HFFc6 (cell line): ENCODE results near the gene GPR32. TPM values are rescaled to one million over a fixed set of nuclear protein-coding genes. Genes with fewer than 3 reads are reported as not detected.
"Not testable (repeated sequence)": the region's sequence is repeated elsewhere in the genome, so short reads cannot be mapped to it uniquely, and the experiment has no call there.

Experiments
- DNase-seq: peaks from one replicate; pipeline ENCODE4 v3.0.0-alpha.2; 2018
- H3K27ac Mint-ChIP-seq: 2 replicates; pipeline ENCODE4 v1.8.0; 2020; ENCODE audit warnings: mild to moderate bottlenecking, mixed read lengths
- H3K27me3 Mint-ChIP-seq: 2 replicates; pipeline ENCODE4 v1.8.0; 2021; ENCODE audit warnings: mild to moderate bottlenecking, moderate library complexity, mixed read lengths; ENCODE audit not compliant: insufficient read depth
- H3K36me3 Mint-ChIP-seq: 2 replicates; pipeline ENCODE4 v1.8.0; 2021; ENCODE audit warnings: low read depth, mixed read lengths
- H3K4me1 Mint-ChIP-seq: 2 replicates; pipeline ENCODE4 v1.8.0; 2020; ENCODE audit warnings: low read depth, mixed read lengths
- H3K4me3 Mint-ChIP-seq: 2 replicates; pipeline ENCODE4 v1.8.0; 2020; ENCODE audit warnings: mild to moderate bottlenecking, moderate library complexity, mixed read lengths
- H3K9me3 Mint-ChIP-seq: 2 replicates; pipeline ENCODE4 v1.8.0; 2020; ENCODE audit warnings: mild to moderate bottlenecking, mixed read lengths
- total RNA-seq, 6 experiments: library from RNA; stranded (reverse); fragmentation: NEBNext Ultra II Directional; extraction: Animal tissue kit (Norgen Biotek cat#: 25700); gene quantifications; 2 replicates in 1 of 6; 3 replicates in 5 of 6; pipeline ENCODE4 v1.2.3, GENCODE V29; 2021
- TF ChIP-seq, protein P1 (sequence below): fragments of 200-600 bp; sonication (generic); IDR thresholded peaks from 2 replicates; pipeline ENCODE4 v1.5.0; 2021; ENCODE audit warnings: antibody characterized with exemption, mild to moderate bottlenecking

Gene GPR32
- total RNA-seq, 6 experiments from 2014 or later: not detected

GRCh38 chr19:50777830-50778303, 7.6 kb downstream of the GPR32 start:
- Mint-ChIP-seq H3K4me3 (no peak overlapping the region), H3K36me3 (no peaks in the 10 kb centered on the region; the same call in 1 of the 2 replicates), H3K4me1 (no peaks in the 10 kb centered on the region), H3K9me3 (no peaks in the 10 kb centered on the region), H3K27ac (no peak overlapping the region), H3K27me3 (peaks cover 28% of the 10 kb centered on the region)
- TF ChIP-seq, protein P1, sequence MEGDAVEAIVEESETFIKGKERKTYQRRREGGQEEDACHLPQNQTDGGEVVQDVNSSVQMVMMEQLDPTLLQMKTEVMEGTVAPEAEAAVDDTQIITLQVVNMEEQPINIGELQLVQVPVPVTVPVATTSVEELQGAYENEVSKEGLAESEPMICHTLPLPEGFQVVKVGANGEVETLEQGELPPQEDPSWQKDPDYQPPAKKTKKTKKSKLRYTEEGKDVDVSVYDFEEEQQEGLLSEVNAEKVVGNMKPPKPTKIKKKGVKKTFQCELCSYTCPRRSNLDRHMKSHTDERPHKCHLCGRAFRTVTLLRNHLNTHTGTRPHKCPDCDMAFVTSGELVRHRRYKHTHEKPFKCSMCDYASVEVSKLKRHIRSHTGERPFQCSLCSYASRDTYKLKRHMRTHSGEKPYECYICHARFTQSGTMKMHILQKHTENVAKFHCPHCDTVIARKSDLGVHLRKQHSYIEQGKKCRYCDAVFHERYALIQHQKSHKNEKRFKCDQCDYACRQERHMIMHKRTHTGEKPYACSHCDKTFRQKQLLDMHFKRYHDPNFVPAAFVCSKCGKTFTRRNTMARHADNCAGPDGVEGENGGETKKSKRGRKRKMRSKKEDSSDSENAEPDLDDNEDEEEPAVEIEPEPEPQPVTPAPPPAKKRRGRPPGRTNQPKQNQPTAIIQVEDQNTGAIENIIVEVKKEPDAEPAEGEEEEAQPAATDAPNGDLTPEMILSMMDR: no peak
- no peak for DNase-seq

GRCh38 chr19:50778906-50779430, 8.7 kb downstream of the GPR32 start:
- TF ChIP-seq, protein P1: no peak
- Mint-ChIP-seq H3K36me3 (no peaks in the 10 kb centered on the region; the same call in 1 of the 2 replicates), H3K4me3 (no peak overlapping the region), H3K4me1 (peaks cover 7% of the 10 kb centered on the region), H3K27me3 (peaks cover 25% of the 10 kb centered on the region), H3K9me3 (no peaks in the 10 kb centered on the region), H3K27ac (no peak overlapping the region)
- DNase-seq: no peak

DNA sequence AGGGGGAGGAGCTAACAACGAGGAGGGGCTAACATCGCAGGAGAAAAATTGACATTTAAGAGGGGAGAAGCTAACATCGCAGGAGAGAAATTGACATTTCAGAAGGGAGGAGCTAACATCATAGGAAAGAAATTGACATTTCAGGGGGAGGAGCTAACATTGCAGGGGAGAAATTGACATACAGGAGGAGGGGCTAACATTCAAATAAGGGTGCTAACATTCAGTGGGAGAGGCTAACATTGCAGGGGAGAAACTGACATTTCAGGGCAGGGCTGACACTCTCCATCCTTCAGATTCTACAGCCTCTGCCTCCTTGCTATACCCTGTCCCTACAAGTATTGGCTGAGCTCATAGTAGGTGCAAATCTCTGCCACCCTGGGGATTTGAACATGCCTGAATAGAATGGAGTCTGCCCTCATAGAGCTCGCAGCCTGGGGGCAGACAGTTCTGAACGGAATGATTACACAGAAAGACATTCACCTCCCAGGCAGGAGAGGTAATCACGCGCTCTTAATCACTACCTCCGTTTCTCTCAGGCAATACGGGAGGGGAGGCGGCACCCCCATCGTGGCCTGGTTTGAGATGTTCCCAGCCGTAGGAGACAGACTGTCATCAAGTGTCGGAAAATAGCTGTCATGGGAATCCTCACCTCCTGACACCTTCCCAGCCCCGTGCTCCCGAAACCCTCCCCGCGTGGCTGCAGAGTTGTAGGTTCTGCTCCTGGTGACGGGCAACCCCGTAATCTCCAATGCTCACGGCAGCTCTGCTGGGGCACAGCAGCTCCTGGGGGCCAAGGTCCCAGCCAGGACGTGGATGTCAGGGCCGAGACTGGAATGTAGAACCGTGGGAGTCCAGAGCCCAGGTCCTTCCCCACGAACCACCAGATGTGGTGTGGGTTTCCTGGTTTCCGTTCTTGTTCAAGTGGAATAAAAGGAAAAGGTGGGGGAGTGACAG, 9.5 kb downstream of the GPR32 start:
- H3K27me3 Mint-ChIP-seq: peaks cover 23% of the 10 kb centered on the region

DNA sequence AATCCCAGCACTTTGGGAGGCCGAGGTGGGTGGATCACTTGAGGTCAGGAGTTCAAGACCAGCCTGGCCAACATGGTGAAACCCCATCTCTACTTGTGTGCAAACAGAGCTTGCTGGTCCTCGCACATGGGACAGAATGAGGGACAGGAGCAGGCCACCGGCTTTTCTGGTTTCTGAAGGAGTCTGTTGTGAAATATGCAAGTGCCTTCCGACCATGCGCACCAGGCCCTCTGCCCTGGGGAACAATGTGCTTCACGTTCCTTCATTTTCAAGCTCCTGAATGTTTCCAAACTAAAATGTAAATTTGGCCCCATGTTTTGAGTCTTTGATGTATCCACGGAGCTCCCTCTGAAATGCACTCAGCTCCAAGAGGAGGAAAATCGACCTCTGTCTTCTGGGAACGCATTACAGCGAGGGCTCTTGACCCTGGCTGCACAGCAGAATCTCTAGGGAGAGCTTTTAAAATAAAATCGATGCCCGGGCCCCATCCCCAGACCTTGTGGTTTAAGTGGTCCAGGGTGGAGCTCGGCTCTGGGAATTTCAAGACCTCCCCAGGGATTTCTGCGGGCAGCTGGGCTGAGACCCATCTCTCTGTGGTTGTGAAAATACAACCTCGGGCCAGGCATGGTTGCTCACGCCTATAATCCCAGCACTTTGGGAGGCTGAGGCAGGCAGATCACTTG, 10.6 kb downstream of the GPR32 start:
- TF ChIP-seq, protein P1: no peak
- H3K27ac Mint-ChIP-seq: no peak overlapping the region
- H3K36me3 Mint-ChIP-seq: no peaks in the 10 kb centered on the region; the same call in 1 of the 2 replicates
- DNase-seq: no peak
- H3K27me3 Mint-ChIP-seq: peaks cover 22% of the 10 kb centered on the region
- H3K4me1 Mint-ChIP-seq: peaks cover 7% of the 10 kb centered on the region
- no peak overlapping the region for H3K4me3 Mint-ChIP-seq
- no peaks in the 10 kb centered on the region for H3K9me3 Mint-ChIP-seq

More for the DNA sequence above, 9.5 kb downstream of the GPR32 start:
- no peak overlapping the region for H3K27ac Mint-ChIP-seq
- no peak overlapping the region for H3K4me3 Mint-ChIP-seq
- DNase-seq: no peak
- H3K36me3 Mint-ChIP-seq: no peaks in the 10 kb centered on the region; the same call in 1 of the 2 replicates
- peaks cover 7% of the 10 kb centered on the region for H3K4me1 Mint-ChIP-seq
- TF ChIP-seq, protein P1: no peak
- no peaks in the 10 kb centered on the region for H3K9me3 Mint-ChIP-seq

GRCh38 chr19:50783848-50784152, 13.5 kb downstream of the GPR32 start:
- H3K36me3 Mint-ChIP-seq, H3K4me3 Mint-ChIP-seq, H3K4me1 Mint-ChIP-seq, H3K9me3 Mint-ChIP-seq, DNase-seq, H3K27ac Mint-ChIP-seq: not testable (repeated sequence)
- peaks cover 13% of the 10 kb centered on the region for H3K27me3 Mint-ChIP-seq
